Liver (tissue), 9 donors: ENCODE measurements around the gene NIP7. TPM values are rescaled to one million over a fixed set of nuclear protein-coding genes. Genes with fewer than 3 reads are reported as not detected.

ENCODE experiments used
- DNase-seq: peaks from one replicate; pipeline ENCODE4 v3.0.0-alpha.2; 2017; ENCODE audit warnings: low spot score
- H3K27ac ChIP-seq, 2 donors: one replicate each; pipeline ENCODE4 v1.7.0; 2013; ENCODE audit warnings: inconsistent platforms in 2 of 2, low read length in 2 of 2, control low read depth in 1 of 2, low read depth in 1 of 2, mild to moderate bottlenecking in 1 of 2
- H3K27me3 ChIP-seq, 4 donors: one replicate each; pipeline versions ENCODE4 v1.6.1 to v1.7.0; 2013; ENCODE audit warnings: low read length in 3 of 4, inconsistent platforms in 1 of 4, mild to moderate bottlenecking in 1 of 4, moderate library complexity in 1 of 4; ENCODE audit not compliant: control insufficient read depth in 4 of 4, insufficient read depth in 4 of 4
- H3K36me3 ChIP-seq, 4 donors: one replicate each; pipeline versions ENCODE4 v1.6.1 to v1.7.0; 2013; ENCODE audit warnings: low read length in 3 of 4, mild to moderate bottlenecking in 3 of 4, low read depth in 1 of 4, moderate library complexity in 1 of 4; ENCODE audit not compliant: control insufficient read depth in 4 of 4, insufficient read depth in 3 of 4
- H3K4me1 ChIP-seq, 4 donors: one replicate each; pipeline versions ENCODE4 v1.6.1 to v1.7.0; 2013; ENCODE audit warnings: low read length in 3 of 4, mild to moderate bottlenecking in 3 of 4, moderate library complexity in 1 of 4; ENCODE audit not compliant: control insufficient read depth in 4 of 4, insufficient read depth in 4 of 4
- H3K4me3 ChIP-seq, 3 donors: one replicate each; pipeline versions ENCODE4 v1.6.1 to v1.7.0; 2013; ENCODE audit warnings: low read length in 3 of 3, control low read depth in 1 of 3, low read depth in 1 of 3, mild to moderate bottlenecking in 1 of 3
- H3K9ac ChIP-seq, 2 donors: one replicate each; pipeline ENCODE4 v1.7.0; 2013; ENCODE audit warnings: low read length in 2 of 2, mild to moderate bottlenecking in 2 of 2, moderate library complexity in 2 of 2, control low read depth in 1 of 2, low read depth in 1 of 2
- H3K9me3 ChIP-seq, 4 donors: one replicate each; pipeline versions ENCODE4 v1.6.1 to v1.7.0; 2013; ENCODE audit warnings: low read length in 3 of 4; ENCODE audit not compliant: control insufficient read depth in 4 of 4
- CTCF ChIP-seq: fragments of 150-350 bp; IDR thresholded peaks from 2 replicates; pipeline ENCODE4 v1.5.1; 2017; ENCODE audit warnings: improper control_type of control experiment, low read depth, low read length; ENCODE audit not compliant: missing input control
- EGR1 ChIP-seq, 2 donors: IDR thresholded peaks; 2 replicates each; pipeline ENCODE4 v1.6.1; 2016 to 2018; ENCODE audit warnings: antibody characterized with exemption in 2 of 2, low read depth in 2 of 2
- FOXA1 ChIP-seq: IDR thresholded peaks from 2 replicates; pipeline ENCODE4 v1.6.1; 2016; ENCODE audit warnings: antibody characterized with exemption
- FOXA2 ChIP-seq: IDR thresholded peaks from 2 replicates; pipeline ENCODE4 v1.6.1; 2016; ENCODE audit warnings: antibody characterized with exemption
- GABPA ChIP-seq, 2 donors: IDR thresholded peaks in 1 of 2; conservative IDR thresholded peaks in 1 of 2; 2 replicates each; pipeline ENCODE4 v1.6.1; 2016; ENCODE audit warnings: antibody characterized with exemption in 2 of 2, mild to moderate bottlenecking in 1 of 2, moderate library complexity in 1 of 2
- HNF4A ChIP-seq, 2 donors: conservative IDR thresholded peaks; 2 replicates each; pipeline ENCODE4 v1.6.1; 2016; ENCODE audit warnings: antibody characterized with exemption in 2 of 2, mild to moderate bottlenecking in 2 of 2
- JUND ChIP-seq, 2 donors: IDR thresholded peaks; 2 replicates each; pipeline ENCODE4 v1.6.1; 2016; ENCODE audit warnings: antibody characterized with exemption in 2 of 2
- MAX ChIP-seq: IDR thresholded peaks from 2 replicates; pipeline ENCODE4 v1.6.1; 2016; ENCODE audit warnings: antibody characterized with exemption
- NR2F2 ChIP-seq: IDR thresholded peaks from 2 replicates; pipeline ENCODE4 v1.6.1; 2016; ENCODE audit warnings: antibody characterized with exemption
- RAD21 ChIP-seq, 2 donors: IDR thresholded peaks; 2 replicates each; pipeline ENCODE4 v1.6.1; 2016; ENCODE audit warnings: antibody characterized with exemption in 2 of 2, mild to moderate bottlenecking in 2 of 2
- RXRA ChIP-seq, 2 donors: IDR thresholded peaks; 2 replicates each; pipeline ENCODE4 v1.6.1; 2017 to 2018; ENCODE audit warnings: antibody characterized with exemption in 2 of 2, mild to moderate bottlenecking in 1 of 2
- SP1 ChIP-seq: IDR thresholded peaks from 2 replicates; pipeline ENCODE4 v1.6.1; 2018; ENCODE audit warnings: antibody characterized with exemption, mild to moderate bottlenecking
- TAF1 ChIP-seq: conservative IDR thresholded peaks from 2 replicates; pipeline ENCODE4 v1.6.1; 2016; ENCODE audit warnings: antibody characterized with exemption, mild to moderate bottlenecking
- YY1 ChIP-seq: IDR thresholded peaks from 2 replicates; pipeline ENCODE4 v1.6.1; 2016; ENCODE audit warnings: antibody characterized with exemption, mild to moderate bottlenecking
- ZBTB33 ChIP-seq: IDR thresholded peaks from 2 replicates; pipeline ENCODE4 v1.6.1; 2016; ENCODE audit warnings: antibody characterized with exemption
- WGBS: extraction: QIAGEN DNeasy Blood & Tissue Kit; methylation state at CpG from one replicate; pipeline ENCODE4 v1.1.7; 2013; 5-methylcytosine and 5-hydroxymethylcytosine counted together
- polyA plus RNA-seq, 2 donors: library from polyadenylated mRNA; stranded (reverse) in 1 of 2; unstranded in 1 of 2; fragments of 200-250 nt in 1 of 2; fragments of >200 nt in 1 of 2; fragmentation: Nextera tagmentation in 1 of 2; extraction: Ambion mirVana in 1 of 2; gene quantifications; one replicate each; pipeline versions ENCODE4 v1.2.1 to v1.2.3, GENCODE V29; 2013 to 2015
- total RNA-seq, 2 donors: library from RNA; depleted of rRNA; stranded (reverse); fragments of >200 nt; gene quantifications; one replicate each; pipeline ENCODE4 v1.2.3, GENCODE V29; 2014
- TF ChIP-seq, protein P1 (sequence below): IDR thresholded peaks from 2 replicates; pipeline ENCODE4 v1.6.1; 2016; ENCODE audit warnings: antibody characterized with exemption, mild to moderate bottlenecking
- TF ChIP-seq, protein P2 (sequence below): IDR thresholded peaks from 2 replicates; pipeline ENCODE4 v1.6.1; 2016; ENCODE audit warnings: antibody characterized with exemption
- donor health status: healthy.
- donor health status: healthy.
- donor health status: healthy.
- donor health status: healthy.
- donor health status: healthy.

Gene NIP7
- total and polyA plus RNA-seq, 4 donors = 7.4 to 14.0 (median 11.1) TPM

DNA sequence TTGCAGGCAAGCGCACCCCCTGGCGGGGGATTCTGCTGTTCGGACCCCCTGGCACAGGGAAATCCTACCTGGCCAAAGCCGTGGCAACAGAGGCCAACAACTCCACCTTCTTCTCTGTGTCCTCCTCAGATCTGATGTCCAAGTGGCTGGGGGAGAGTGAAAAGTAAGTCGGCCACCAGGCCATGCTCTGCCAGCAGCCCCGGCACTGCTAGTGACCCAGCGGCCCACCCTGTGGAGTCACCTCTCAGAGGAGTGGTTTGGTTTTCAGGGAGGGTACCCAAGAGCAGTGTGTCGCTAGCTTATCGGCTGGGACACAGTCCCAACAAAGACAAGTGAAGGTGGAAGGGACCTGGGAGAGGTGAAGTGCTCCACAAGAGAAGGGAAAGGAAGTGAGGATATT is 20.2 kb upstream of the NIP7 start:
- DNase-seq = no peak
- TF ChIP-seq JUND (IDR thresholded peaks at IDR 0.05) (no peak), FOXA2 (no peak), RXRA (IDR thresholded peaks at IDR 0.05) (no peak), TAF1 (no peak), GABPA (IDR thresholded peaks at IDR 0.05 in 1 of 2, conservative IDR thresholded peaks at IDR 0.05 in 1 of 2) (no peak), RAD21 (IDR thresholded peaks at IDR 0.05) (no peak), SP1 (no peak), EGR1 (IDR thresholded peaks at IDR 0.05; ENCODE audit: low read depth in 2 of 2) (no peak), CTCF (no peak), FOXA1 (no peak)
- TF ChIP-seq, protein P1, sequence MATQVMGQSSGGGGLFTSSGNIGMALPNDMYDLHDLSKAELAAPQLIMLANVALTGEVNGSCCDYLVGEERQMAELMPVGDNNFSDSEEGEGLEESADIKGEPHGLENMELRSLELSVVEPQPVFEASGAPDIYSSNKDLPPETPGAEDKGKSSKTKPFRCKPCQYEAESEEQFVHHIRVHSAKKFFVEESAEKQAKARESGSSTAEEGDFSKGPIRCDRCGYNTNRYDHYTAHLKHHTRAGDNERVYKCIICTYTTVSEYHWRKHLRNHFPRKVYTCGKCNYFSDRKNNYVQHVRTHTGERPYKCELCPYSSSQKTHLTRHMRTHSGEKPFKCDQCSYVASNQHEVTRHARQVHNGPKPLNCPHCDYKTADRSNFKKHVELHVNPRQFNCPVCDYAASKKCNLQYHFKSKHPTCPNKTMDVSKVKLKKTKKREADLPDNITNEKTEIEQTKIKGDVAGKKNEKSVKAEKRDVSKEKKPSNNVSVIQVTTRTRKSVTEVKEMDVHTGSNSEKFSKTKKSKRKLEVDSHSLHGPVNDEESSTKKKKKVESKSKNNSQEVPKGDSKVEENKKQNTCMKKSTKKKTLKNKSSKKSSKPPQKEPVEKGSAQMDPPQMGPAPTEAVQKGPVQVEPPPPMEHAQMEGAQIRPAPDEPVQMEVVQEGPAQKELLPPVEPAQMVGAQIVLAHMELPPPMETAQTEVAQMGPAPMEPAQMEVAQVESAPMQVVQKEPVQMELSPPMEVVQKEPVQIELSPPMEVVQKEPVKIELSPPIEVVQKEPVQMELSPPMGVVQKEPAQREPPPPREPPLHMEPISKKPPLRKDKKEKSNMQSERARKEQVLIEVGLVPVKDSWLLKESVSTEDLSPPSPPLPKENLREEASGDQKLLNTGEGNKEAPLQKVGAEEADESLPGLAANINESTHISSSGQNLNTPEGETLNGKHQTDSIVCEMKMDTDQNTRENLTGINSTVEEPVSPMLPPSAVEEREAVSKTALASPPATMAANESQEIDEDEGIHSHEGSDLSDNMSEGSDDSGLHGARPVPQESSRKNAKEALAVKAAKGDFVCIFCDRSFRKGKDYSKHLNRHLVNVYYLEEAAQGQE = no peak
- peaks cover 15 to 66% (median 53%) of the 10 kb centered on the region in 4 donors for H3K4me1 ChIP-seq
- H3K36me3 ChIP-seq = peaks cover 23 to 51% (median 37%) of the 10 kb centered on the region in 4 donors
- no peaks in the 10 kb centered on the region for H3K9me3 ChIP-seq
- no peak overlapping the region for H3K9ac ChIP-seq
- H3K4me3 ChIP-seq = no peak overlapping the region
- no peaks in the 10 kb centered on the region for H3K27me3 ChIP-seq
- 96% methylated on average over 9 of the region's 9 CpGs for WGBS
- no peak overlapping the region for H3K27ac ChIP-seq

DNA sequence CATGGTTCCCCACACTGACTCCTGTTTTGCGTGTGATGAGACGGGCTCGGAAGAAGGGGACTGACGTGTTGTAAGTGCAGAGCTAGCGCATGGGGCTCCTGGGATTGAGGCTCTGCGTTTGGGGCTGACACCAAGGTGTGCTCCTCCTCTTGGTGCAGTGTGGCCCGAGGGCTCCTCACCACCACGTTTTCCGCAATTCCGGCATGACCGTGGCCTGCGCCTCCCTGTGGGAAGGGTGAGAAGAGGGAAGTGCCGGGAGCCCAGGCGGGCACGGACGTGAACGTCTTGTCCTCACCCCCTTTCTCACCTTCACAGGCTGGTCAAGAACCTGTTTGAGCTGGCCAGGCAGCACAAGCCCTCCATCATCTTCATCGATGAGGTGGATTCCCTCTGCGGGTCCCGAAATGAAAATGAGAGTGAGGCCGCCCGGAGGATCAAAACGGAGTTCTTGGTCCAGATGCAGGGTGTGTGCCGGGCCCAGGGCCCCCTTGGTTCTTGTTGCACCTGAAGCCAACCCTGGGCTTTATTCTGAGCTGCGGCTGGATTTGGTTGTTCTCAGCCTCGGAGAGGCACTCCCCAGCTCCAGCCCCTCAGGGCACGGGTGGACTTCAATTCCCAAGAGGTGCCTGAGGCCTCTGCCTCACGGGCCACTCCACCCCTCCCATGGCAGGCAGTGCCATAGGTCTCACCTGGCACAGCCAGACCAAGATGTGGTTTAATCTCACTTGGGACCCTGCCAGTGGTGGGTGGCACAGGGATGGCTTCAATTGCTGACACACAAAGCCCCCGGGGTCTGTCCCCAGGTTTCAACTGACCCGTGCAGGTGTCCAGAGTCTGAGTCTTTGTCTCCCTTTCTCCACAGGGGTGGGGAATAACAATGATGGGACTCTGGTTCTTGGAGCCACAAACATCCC is 19.5 kb upstream of the NIP7 start:
- TF ChIP-seq ZBTB33 = no peak
- no peak for TF ChIP-seq SP1
- no peak for TF ChIP-seq YY1
- TF ChIP-seq NR2F2 = no peak
- TF ChIP-seq RAD21 (IDR thresholded peaks at IDR 0.05) = no peak
- no peak for TF ChIP-seq HNF4A (conservative IDR thresholded peaks at IDR 0.05)
- TF ChIP-seq MAX = no peak
- no peak for TF ChIP-seq JUND (IDR thresholded peaks at IDR 0.05)
- no peak for TF ChIP-seq RXRA (IDR thresholded peaks at IDR 0.05)
- TF ChIP-seq GABPA (IDR thresholded peaks at IDR 0.05 in 1 of 2, conservative IDR thresholded peaks at IDR 0.05 in 1 of 2) = no peak
- TF ChIP-seq, protein P2, sequence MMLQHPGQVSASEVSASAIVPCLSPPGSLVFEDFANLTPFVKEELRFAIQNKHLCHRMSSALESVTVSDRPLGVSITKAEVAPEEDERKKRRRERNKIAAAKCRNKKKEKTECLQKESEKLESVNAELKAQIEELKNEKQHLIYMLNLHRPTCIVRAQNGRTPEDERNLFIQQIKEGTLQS = no peak
- Histone ChIP-seq H3K27me3 (no peaks in the 10 kb centered on the region), H3K4me1 (peaks cover 12 to 66% (median 54%) of the 10 kb centered on the region in 4 donors), H3K9ac (no peak overlapping the region), H3K27ac (no peak overlapping the region), H3K9me3 (no peaks in the 10 kb centered on the region), H3K36me3 (peaks cover 23 to 56% (median 39%) of the 10 kb centered on the region in 4 donors), H3K4me3 (no peak overlapping the region)
- WGBS = 95% methylated on average over 30 of the region's 30 CpGs
- no peak for DNase-seq
